ENCODE data around the gene NFS1.
A peak's percentile ranks its signal among the peaks of the same experiment; 100 is the strongest.

The NFS1 gene

DNA sequence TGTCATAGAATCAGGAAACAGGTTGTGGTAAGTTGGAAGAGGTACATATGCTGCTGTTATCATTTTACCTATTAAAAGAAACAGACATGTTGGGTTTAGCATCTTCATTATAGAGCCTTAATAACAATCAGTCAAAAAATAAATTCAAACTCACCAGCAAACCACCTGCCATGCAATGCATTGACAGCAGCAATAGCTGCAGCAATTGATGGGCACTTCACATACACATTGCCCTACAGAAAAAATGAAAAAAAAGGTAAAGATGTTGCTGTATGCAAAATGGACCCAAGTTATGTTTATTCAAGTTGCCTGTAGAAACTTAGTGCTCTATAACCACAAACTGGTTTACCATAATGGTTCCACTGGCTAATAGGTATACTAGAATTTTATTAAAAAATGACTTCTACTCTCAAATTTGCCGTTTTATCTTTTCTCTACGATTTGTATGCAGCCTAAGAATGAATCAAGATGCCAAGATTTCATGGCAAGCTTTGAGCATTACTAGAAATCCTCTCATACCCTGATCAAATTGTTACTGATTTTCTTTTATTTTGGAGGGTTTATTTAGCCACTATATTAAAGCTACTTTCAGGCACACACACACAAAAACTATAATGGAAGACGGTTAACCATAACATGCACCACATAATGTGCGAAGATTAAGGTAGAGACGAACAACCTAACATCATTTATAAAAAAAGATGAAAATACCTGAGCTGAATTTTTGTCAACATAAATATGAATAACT lies 5.5 kb upstream of the NFS1 start:
- DNase-seq (ENCODE audit: low read depth), result no peak
- in situ Hi-C loops (cut with HindIII; ENCODE audit: low sequenced_read_pairs), result no loop called here
- H3K4me3 ChIP-seq (ENCODE audit: low read depth, low read length), result no peak overlapping the region
- TF ChIP-seq, protein P1, sequence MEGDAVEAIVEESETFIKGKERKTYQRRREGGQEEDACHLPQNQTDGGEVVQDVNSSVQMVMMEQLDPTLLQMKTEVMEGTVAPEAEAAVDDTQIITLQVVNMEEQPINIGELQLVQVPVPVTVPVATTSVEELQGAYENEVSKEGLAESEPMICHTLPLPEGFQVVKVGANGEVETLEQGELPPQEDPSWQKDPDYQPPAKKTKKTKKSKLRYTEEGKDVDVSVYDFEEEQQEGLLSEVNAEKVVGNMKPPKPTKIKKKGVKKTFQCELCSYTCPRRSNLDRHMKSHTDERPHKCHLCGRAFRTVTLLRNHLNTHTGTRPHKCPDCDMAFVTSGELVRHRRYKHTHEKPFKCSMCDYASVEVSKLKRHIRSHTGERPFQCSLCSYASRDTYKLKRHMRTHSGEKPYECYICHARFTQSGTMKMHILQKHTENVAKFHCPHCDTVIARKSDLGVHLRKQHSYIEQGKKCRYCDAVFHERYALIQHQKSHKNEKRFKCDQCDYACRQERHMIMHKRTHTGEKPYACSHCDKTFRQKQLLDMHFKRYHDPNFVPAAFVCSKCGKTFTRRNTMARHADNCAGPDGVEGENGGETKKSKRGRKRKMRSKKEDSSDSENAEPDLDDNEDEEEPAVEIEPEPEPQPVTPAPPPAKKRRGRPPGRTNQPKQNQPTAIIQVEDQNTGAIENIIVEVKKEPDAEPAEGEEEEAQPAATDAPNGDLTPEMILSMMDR (IDR thresholded peaks at IDR 0.05; ENCODE audit: low read depth, low read length, missing control alignments), result no peak

DNA sequence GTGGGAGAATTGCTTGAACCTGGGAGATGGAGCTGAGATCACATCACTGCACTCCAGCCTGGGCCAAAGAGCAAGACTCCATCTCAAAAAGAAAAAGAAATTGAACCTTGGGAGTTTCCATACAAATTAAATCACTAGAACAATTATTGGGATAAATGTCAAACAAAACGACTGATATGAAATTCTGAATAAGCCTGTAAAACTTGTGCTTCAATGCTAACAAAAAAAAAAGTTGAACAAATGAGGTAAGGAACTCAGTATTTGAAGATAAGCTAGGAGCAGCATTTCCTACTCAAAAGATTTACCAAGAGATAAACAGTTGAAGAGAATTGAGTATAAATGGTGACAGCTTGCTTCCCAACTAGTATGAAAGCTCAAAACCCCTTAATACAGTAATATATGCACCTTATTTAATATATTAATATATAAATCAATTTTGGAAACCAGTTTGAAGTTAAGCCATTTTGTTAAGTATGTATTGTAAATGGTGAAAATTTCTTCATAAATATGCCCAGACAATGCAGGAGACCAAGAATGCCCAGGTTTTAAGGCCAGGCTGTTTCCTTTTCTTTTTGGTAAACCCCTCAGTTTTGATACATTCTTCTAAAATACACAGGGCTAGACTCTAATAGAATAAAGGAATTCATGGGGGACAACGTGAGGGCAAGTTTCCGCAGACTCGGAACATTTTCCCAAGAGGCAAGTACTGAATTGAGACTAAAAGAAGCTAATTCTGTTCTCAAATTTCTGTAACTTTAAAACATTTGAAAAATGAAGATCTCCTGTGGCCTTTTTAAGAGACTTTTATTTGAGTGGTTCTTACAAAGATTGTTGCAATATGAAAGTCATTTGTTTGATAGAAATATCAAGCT lies 3.9 kb upstream of the NFS1 start:
- DNase-seq (ENCODE audit: low read depth), result no peak

DNA sequence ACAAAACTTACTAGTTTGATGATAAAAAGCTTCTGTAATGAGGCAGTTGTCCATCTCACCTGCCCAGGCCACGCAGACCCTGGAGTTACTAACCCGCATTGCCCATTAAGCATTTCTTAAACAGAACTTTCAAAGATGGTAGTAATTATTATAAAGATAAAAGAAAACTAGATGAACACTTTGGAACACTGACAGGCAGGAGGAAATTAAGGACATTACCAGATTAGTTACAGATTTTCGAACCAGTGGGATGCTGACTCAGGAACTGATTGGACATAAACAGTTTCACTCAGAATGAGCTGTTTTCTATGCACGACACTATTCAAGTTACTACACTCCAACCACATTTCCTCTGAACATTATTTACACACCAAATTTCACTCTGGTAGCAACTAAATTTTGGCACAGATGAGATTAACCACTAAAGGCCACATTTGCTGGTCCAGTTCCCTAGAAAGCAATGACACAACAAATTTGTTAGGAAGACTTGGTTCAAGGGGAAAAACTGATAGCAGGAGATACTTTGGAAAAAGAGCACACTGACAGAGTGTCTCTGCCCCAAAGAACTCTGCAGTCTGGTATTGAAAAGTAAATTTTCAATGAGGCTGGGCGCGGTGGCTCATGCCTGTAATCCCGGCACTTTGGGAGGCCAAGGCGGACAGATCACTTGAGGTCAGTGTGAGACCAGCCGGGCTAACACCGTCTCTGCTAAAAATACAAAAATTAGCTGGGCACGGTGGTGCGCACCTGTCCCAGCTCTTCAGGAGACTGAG lies 3.1 kb upstream of the NFS1 start:
- DNase-seq (ENCODE audit: low read depth), result peak; percentile 26
- TF ChIP-seq, protein P1 (IDR thresholded peaks at IDR 0.05; ENCODE audit: low read depth, low read length, missing control alignments), result no peak
- H3K4me3 ChIP-seq (ENCODE audit: low read depth, low read length), result no peak overlapping the region
- in situ Hi-C loops (cut with HindIII; ENCODE audit: low sequenced_read_pairs), result no loop called here

More for the DNA sequence above, 3.9 kb upstream of the NFS1 start:
- no peak overlapping the region for H3K4me3 ChIP-seq (ENCODE audit: low read depth, low read length)
- TF ChIP-seq, protein P1 (IDR thresholded peaks at IDR 0.05; ENCODE audit: low read depth, low read length, missing control alignments), result no peak
- in situ Hi-C loops (cut with HindIII; ENCODE audit: low sequenced_read_pairs), result no loop called here

DNA sequence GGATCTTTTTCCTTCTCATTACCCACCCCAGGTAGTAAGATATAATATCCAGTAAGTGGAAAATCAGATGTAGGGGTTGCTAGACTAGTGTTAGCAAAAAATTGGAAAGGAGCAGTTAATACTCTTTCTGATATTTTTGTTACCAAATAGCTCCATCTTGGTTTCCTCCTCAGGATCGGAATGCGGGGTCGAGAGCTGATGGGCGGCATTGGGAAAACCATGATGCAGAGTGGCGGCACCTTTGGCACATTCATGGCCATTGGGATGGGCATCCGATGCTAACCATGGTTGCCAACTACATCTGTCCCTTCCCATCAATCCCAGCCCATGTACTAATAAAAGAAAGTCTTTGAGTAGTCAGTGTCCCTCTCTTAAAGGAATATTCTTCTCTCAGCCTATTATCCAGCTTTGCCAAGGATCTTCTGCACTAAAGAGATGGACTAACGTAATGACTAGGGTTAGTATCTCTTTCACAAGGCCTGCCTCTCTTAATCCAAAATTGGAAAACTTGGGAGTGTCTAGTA lies 1.5 kb upstream of the NFS1 start:
- no peak for DNase-seq (ENCODE audit: low read depth)
- in situ Hi-C loops (cut with HindIII; ENCODE audit: low sequenced_read_pairs), result no loop called here
- H3K4me3 ChIP-seq (ENCODE audit: low read depth, low read length), result peak overlapping the region; percentile 98
- TF ChIP-seq, protein P1 (IDR thresholded peaks at IDR 0.05; ENCODE audit: low read depth, low read length, missing control alignments), result no peak

DNA sequence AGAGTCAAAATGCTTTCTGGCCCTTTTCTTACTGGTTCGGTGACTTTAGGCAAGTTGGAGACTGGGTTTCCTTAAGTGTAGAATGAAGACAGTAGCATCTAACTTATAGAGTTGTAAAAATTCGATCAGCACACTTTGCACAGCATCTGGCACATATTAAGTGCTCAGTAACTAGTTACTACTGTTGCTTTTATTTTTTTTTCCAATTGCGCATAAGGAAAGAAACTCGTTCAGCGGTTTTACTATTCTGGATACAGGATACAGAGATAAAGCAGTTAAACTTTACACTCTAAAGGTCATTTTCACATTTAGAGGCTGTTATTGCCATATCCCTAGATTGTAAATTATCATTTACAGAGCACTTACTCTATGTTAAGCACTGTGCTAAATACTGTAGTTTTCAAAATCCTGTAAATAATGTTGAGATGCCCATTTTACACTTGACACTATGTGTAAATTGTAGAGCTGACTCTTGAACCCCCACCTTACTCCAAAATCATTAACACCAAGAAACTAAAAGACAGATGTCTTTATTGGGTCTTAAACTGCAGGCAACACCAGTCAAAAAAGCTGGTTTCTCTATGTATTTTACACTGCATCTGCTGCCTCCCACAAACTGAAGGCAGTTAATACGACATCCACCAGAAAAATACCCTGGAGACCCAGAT lies 939 bp upstream of the NFS1 start:
- TF ChIP-seq, protein P1 (IDR thresholded peaks at IDR 0.05; ENCODE audit: low read depth, low read length, missing control alignments), result no peak
- H3K4me3 ChIP-seq (ENCODE audit: low read depth, low read length), result peak overlapping the region; percentile 98
- in situ Hi-C loops (cut with HindIII; ENCODE audit: low sequenced_read_pairs), result no loop called here
- DNase-seq (ENCODE audit: low read depth), result no peak
